Astrocyte of the hippocampus (primary cell): ENCODE results near the gene FOXRED2.
A peak's percentile ranks its signal among the peaks of the same experiment; 100 is the strongest.
"Not testable (repeated sequence)": the region's sequence is repeated elsewhere in the genome, so short reads cannot be mapped to it uniquely, and the experiment has no call there.

Experiments used
- DNase-seq: peaks from one replicate; pipeline ENCODE4 v3.0.0; 2011; ENCODE audit warnings: low read depth, low spot score

The FOXRED2 gene

GRCh38 chr22:36470162-36470993, 36.5 kb downstream of the FOXRED2 start:
- peak; percentile 94 for DNase-seq

DNA sequence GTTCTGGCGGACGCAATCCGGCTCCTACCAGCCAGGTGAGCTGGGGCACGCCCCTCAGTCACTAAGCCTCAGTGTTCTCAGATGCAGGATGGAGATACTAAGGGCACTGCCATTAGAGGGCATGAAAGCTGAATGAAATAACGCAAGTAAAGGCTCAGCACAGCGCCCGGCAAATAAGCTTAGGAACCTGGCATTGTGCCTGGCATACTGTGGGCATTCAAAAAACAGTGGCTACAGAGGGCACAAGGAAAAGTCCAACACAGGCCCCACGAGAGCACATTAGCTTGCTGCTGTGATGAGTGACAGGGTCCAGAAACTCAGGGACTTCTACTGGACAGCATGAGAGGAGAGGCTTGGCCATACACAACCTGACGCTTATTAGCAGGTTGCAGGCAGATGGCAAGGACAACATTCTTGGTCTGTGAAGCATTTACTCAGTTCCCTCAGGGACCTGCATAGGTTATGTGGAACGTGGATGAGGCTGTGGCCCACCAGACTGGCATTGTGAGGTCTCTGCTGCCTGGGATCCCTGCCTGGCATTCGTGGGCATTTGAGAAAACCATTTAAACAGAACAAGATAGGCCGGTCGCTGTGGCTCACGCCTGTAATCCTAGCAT, 37.6 kb downstream of the FOXRED2 start:
- DNase-seq: peak; percentile 63

DNA sequence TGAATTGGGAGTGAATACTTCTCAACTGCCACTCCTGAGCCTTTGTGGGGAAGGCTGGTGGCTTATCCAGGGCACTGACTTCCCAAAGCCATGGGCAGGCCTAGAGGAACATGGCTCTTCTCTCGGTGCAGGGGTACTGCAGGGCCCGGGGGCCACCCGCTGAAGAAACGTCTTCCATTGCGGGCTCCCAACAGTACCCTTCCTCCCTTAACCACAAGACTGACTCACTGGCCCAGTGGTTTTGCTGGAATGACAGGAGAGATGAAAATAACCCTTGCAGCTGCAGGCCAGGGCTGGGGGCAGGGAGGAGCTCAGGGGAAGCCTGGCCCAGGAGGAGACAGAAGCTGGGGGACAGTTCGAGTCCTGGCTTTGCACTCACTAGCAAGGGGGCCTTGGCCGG, 38.9 kb downstream of the FOXRED2 start:
- DNase-seq: peak; percentile 97

DNA sequence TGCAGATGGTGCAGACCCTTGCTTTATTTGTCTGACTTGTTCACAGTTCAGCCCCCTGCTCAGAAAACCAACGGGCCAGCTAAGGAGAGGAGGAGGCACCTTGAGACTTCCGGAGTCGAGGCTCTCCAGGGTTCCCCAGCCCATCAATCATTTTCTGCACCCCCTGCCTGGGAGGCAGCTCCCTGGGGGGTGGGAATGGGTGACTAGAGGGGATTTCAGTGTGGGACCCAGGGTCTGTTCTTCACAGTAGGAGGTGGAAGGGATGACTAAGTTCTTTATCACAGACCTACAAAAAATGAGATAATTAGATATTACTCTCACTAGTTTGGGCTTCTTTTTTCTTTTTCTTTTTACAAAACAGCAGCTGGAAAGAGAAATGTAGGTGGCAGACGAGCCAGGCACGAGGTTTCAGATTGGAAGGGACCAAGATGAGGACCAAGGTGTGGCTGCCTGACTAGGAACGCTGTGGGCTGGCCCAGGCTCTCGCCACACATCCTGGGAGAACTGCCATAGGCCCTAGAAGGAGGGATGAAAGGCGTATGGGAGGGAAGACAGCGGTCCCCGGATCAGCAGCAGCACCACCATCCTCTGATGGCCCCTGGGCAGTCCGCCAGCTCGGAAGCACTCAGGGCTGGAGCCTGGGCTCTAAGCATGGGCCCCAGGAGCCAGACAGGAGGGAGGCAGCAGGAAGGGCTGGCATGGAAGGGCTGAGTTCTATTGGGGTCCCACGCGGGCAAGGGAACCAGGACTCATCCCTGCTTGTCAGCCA, 39.6 kb downstream of the FOXRED2 start:
- peak; percentile 95 for DNase-seq

DNA sequence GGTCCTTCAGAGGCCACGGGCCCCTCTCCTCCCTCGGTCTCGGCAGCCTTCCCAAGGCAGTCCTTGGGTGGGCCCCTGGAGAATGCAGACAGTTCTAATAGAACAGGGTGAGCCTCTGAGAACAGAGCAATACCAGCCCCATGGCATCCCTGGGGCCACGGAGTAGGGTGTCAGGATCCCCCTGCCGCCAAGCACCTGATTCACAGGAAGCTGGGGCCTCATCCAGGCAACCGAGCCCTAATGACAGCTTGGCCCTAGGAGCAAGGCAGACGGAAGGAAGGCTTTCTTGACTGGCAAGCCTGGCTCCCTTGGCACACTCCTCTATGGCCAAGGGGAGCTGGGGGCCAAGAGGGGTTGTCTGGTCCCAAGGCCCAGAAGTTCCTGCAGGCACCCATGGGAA, 40.6 kb downstream of the FOXRED2 start:
- DNase-seq: no peak

- DNase-seq: peak; percentile 96
Measured at GRCh38 chr22:36465232-36466021, 41.4 kb downstream of the FOXRED2 start.

- no peak for DNase-seq
Measured at GRCh38 chr22:36464715-36465231, 42.1 kb downstream of the FOXRED2 start.

DNA sequence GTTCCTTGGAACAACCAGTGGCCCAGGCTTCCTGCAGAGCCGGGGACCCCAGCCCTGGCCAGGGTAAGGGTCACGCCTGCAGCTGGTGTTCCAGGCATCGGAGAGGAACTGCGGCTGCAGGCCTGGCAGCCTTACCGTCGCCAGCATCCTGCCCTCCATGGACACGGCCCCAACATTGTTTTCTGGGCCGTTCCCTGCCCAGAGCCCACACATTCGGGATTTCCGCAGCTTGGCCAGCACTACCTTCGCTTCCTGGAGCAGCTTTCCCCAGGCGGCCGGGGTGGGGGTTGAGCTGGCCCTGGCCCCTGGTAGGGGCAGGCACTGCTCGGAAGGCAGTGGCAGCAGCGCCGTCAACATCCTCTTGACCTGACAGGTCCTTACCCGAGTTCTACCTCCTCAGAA, 43.1 kb downstream of the FOXRED2 start:
- DNase-seq: no peak

DNA sequence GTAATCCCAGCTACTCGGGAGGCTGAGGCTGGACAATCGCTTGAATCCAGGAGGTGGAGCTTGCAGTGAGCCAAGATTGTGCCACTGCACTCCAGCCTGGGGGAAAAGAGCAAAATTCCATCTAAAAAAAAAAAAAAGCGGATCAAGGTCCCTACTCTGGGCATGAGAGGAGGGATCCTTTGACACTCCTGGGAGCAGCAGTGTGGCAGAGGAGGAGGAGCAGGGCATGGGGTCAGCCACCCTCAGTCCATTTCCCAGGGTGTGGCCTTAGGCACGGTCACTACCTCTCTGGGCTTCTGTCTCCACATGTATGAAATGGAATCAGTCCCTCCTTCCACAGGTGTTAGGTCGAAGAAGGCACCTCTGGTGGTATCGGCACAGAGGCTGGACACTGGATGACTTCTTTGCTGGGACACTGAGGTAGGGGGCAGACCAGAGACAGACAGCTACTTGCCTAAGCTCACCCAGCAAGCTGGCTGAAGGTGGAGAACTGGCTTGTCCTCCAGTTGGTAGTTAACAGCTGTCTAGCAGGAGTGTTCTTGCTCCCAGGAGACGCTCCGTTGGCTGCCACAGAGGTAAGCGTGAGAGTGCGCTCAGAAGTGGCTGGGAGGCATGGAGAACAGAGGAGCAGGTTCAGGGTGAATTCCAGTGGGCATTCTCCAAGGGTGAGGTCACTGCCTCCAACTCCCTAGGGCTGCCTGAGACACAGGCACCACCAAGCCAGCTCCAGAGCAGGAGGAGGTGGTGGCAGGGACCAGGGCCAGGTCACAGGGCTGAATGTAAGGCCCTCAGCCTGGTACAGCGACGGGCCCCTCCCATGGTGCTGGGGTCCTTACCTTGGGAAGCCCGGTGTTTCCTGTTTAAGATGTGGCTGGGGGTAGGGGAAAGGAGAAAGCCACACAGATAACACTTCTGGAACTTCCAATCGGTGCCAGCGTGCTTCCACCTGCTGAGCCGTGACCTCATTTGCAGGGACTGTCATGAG, 44.9 kb downstream of the FOXRED2 start:
- DNase-seq: peak; percentile 98

DNA sequence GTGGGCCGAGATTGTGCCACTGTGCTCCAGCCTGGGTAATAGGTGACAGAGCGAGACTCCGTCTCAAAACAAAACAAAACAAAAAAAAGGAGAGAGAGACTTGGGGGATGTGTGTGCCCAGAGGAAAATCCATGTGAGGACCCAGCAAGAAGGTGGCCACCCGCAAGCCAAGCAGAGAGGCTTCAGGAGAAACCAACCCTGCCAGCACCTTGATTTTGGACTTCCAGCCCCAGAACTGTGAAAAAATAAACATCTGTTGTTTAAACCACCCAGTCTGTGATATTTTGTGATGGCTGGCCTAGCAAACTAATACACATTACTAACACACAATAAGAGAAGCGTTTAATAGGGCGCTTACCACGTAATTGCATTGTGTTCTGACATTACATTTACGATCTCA, 46.6 kb downstream of the FOXRED2 start:
- DNase-seq: no peak

DNA sequence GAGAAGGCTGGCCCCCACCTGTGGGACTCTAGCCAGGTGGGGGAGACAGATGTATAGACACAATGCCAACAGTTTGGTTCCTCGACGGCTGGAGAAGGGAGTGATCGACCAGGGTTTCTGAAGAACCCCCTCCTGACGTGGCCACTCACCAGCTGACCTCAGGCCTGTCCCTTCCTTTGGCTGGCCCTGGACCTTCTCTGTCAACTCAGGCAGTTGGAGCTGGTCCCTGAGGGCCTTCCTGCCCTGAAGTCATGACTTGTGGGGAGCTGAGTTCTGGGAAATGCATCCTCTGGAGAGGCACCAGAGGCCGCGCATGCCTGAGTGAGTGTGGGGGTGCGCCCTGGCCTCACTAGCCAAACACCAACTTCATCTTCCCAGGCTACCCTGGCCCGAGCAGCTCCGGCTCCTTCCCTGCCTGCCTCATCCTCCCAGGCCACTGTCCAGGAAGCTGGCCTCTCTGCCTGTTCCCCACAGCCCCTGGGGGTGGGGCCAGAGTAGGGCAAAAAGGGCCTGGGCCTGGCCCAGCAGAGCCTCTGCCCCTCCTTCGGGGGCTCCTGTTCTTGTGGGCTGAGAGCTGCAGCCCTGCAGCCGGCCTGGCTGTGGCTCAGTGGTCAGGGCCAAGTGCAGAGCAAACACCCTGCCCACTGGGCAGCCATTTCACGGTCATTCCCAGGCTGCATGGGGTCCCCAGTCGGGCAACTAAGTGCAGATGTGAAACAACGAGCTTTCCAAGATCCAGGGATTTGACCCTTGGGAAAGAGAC, 49.0 kb downstream of the FOXRED2 start:
- DNase-seq: peak; percentile 50

- DNase-seq: no peak
Measured at GRCh38 chr22:36456464-36456845, 50.4 kb downstream of the FOXRED2 start.

GRCh38 chr22:36455571-36456463, 51.0 kb downstream of the FOXRED2 start:
- DNase-seq: no peak

DNA sequence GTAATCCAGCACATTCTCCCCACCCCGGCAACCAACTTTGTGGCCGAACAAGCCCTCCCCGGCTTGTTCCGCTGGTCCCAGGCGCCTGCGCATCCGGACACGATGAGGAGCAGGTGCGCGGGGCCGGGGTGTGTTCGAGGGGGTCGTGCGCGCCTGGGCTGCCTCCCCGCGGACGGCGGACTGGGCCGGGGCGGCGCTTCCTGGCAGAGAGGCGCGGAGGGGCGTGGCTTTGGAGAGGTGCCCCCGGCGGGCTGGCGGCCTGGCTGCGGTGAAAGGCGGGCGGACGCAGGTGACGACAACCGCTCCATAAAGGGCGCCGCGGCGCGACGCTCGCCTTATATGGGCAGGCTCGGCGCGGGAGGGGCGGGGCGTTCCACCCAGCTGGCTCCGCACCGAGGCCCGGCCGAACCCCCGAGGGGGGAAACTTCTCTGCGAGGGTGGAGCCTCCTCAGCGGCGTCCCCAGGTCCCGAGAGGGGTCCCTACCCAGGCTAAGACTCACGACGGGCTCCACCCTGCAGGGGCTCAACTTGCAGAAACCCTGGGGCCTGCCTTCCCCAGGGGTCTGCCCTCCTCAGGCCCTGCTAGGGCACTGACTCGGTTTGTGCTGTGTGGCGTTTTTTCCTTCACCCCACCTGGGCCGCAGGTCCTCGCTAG, 51.8 kb downstream of the FOXRED2 start:
- peak; percentile 99 for DNase-seq

DNA sequence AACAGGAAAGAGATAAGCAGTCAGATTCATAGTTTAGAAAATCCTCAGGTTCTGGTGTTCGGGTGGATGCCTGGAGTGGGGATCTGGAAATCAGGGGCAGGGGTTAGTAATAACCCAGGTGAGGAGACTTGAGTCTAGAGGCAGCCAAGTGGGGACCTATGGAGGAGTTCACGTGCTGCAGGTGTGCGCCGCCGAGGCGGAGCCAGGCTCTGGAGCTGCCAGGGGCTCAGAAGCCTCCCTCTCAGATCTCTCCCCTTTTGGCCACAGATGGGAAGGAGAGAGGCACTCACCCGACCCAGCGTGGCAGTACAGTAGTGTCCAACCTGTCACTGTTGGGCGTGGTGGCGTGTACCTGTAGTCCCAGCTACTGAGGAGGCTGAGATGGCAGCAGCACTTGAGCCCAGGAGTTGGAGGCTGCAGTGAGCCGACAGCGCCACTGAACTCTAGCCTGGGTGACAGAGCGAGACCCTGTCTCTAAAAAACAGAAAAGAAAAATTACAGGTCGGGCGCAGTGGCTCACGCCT, 52.9 kb downstream of the FOXRED2 start:
- no peak for DNase-seq

- DNase-seq: not testable (repeated sequence)
Measured at GRCh38 chr22:36452978-36453607, 53.7 kb downstream of the FOXRED2 start.
